Neural cell (in vitro differentiated cells): ENCODE results near the gene DCTN4.

Source experiments
- EP300 ChIP-seq: fragments of 450-650 bp; conservative IDR thresholded peaks from 2 replicates; pipeline ENCODE4 v1.6.1; 2014; ENCODE audit warnings: antibody characterized with exemption, mild to moderate bottlenecking, moderate library complexity; ENCODE audit not compliant: poor library complexity, severe bottlenecking
- EZH2 ChIP-seq: fragments of 200-600, 300-800 bp; shearing (Covaris generic), sonication (generic); IDR thresholded peaks from 2 replicates; pipeline ENCODE4 v1.6.1; 2014; ENCODE audit warnings: antibody characterized with exemption, low read length, borderline replicate concordance, mild to moderate bottlenecking; ENCODE audit not compliant: insufficient read depth, poor library complexity, severe bottlenecking
- MXI1 ChIP-seq: fragments of 450-650 bp; conservative IDR thresholded peaks from 2 replicates; pipeline ENCODE4 v1.6.1; 2014; ENCODE audit warnings: antibody characterized with exemption, mild to moderate bottlenecking; ENCODE audit not compliant: poor library complexity, severe bottlenecking
- POLR2AphosphoS5 ChIP-seq: IDR thresholded peaks from 2 replicates; pipeline ENCODE4 v1.6.1; 2012
- RAD21 ChIP-seq: fragments of 450-650 bp; conservative IDR thresholded peaks from 2 replicates; pipeline ENCODE4 v1.6.1; 2014; ENCODE audit warnings: antibody characterized with exemption, mild to moderate bottlenecking, moderate library complexity
- SMC3 ChIP-seq: fragments of 450-650 bp; conservative IDR thresholded peaks from 2 replicates; pipeline ENCODE4 v1.6.1; 2014; ENCODE audit warnings: antibody characterized with exemption, mild to moderate bottlenecking, moderate library complexity; ENCODE audit not compliant: poor library complexity
- TAF1 ChIP-seq: IDR thresholded peaks from 2 replicates; pipeline ENCODE4 v1.6.1; 2012; ENCODE audit warnings: low read depth
- TF ChIP-seq, protein P1 (sequence below): fragments of 450-650 bp; IDR thresholded peaks from 2 replicates; pipeline ENCODE4 v1.5.1; 2014; ENCODE audit warnings: antibody characterized with exemption, mild to moderate bottlenecking, moderate library complexity; ENCODE audit not compliant: poor library complexity, severe bottlenecking
- TF ChIP-seq, protein P2 (sequence below): IDR thresholded peaks from 2 replicates; pipeline ENCODE4 v1.6.1; 2012; ENCODE audit warnings: borderline replicate concordance

DNA sequence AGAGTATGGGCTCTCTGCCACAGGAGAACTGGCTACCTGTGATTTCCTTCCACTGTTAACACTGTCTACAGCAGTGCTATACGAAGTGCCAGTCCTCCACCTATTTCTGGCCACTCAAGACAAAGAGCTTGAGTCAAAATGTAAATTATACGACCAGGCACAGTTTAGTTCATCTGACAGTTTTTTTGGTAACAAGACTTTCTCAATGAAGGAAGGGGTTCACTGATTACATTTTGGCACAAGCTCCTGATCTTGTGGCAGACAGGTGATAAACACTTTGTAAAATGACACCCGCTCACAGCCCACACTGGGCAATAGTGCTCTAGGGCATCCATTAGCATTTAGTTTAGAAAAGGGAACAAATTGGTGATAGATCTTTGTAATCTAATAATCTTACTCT, 66.5 kb downstream of the DCTN4 start:
- TF ChIP-seq, protein P1, sequence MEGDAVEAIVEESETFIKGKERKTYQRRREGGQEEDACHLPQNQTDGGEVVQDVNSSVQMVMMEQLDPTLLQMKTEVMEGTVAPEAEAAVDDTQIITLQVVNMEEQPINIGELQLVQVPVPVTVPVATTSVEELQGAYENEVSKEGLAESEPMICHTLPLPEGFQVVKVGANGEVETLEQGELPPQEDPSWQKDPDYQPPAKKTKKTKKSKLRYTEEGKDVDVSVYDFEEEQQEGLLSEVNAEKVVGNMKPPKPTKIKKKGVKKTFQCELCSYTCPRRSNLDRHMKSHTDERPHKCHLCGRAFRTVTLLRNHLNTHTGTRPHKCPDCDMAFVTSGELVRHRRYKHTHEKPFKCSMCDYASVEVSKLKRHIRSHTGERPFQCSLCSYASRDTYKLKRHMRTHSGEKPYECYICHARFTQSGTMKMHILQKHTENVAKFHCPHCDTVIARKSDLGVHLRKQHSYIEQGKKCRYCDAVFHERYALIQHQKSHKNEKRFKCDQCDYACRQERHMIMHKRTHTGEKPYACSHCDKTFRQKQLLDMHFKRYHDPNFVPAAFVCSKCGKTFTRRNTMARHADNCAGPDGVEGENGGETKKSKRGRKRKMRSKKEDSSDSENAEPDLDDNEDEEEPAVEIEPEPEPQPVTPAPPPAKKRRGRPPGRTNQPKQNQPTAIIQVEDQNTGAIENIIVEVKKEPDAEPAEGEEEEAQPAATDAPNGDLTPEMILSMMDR: no peak
- TF ChIP-seq POLR2AphosphoS5 (no peak), EZH2 (no peak), TAF1 (no peak), SMC3 (no peak), EP300 (no peak), MXI1 (no peak), RAD21 (no peak)
- TF ChIP-seq, protein P2, sequence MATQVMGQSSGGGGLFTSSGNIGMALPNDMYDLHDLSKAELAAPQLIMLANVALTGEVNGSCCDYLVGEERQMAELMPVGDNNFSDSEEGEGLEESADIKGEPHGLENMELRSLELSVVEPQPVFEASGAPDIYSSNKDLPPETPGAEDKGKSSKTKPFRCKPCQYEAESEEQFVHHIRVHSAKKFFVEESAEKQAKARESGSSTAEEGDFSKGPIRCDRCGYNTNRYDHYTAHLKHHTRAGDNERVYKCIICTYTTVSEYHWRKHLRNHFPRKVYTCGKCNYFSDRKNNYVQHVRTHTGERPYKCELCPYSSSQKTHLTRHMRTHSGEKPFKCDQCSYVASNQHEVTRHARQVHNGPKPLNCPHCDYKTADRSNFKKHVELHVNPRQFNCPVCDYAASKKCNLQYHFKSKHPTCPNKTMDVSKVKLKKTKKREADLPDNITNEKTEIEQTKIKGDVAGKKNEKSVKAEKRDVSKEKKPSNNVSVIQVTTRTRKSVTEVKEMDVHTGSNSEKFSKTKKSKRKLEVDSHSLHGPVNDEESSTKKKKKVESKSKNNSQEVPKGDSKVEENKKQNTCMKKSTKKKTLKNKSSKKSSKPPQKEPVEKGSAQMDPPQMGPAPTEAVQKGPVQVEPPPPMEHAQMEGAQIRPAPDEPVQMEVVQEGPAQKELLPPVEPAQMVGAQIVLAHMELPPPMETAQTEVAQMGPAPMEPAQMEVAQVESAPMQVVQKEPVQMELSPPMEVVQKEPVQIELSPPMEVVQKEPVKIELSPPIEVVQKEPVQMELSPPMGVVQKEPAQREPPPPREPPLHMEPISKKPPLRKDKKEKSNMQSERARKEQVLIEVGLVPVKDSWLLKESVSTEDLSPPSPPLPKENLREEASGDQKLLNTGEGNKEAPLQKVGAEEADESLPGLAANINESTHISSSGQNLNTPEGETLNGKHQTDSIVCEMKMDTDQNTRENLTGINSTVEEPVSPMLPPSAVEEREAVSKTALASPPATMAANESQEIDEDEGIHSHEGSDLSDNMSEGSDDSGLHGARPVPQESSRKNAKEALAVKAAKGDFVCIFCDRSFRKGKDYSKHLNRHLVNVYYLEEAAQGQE: no peak
